ENCODE results near the gene PVR.

- TF ChIP-seq CTCF (conservative IDR thresholded peaks at IDR 0.05; ENCODE audit: low read depth, low read length), result no peak
- TF ChIP-seq POLR2A (IDR thresholded peaks at IDR 0.05; ENCODE audit: low read depth, low read length), result no peak
- TF ChIP-seq MAZ (IDR thresholded peaks at IDR 0.05; ENCODE audit: borderline replicate concordance, low read depth, low read length), result no peak
- no peak for TF ChIP-seq SMC3 (IDR thresholded peaks at IDR 0.05; ENCODE audit: low read depth, low read length)
- TF ChIP-seq MXI1 (IDR thresholded peaks at IDR 0.05; ENCODE audit: borderline replicate concordance, low read depth, low read length), result no peak
- no peak for TF ChIP-seq FOS (IDR thresholded peaks at IDR 0.05; ENCODE audit: low read depth, low read length)
Measured at GRCh38 chr19:44681992-44682790, 38.5 kb downstream of the PVR start.
